ENCODE data around the gene CATSPERZ. TPM values are rescaled to one million over a fixed set of nuclear protein-coding genes. Genes with fewer than 3 reads are reported as not detected.

The CATSPERZ gene
- total and polyA plus RNA-seq, 2 of the 13 experiments (the other 11 are each of a cell fraction or from before 2014, with no cell fraction given): 0.22 to 0.48 TPM

- no peak for TF ChIP-seq HMG20A (CRISPR knock-in tag; IDR thresholded peaks at IDR 0.05; ENCODE audit: borderline replicate concordance)
- TF ChIP-seq TBP (CRISPR knock-in tag; IDR thresholded peaks at IDR 0.05): no peak
- no peak for TF ChIP-seq ZNF83 (CRISPR knock-in tag; IDR thresholded peaks at IDR 0.05; ENCODE audit: borderline replicate concordance)
- no peak for TF ChIP-seq ZNF777 (CRISPR knock-in tag; IDR thresholded peaks at IDR 0.05)
- no peak for TF ChIP-seq ATAD3A (CRISPR knock-in tag; IDR thresholded peaks at IDR 0.05)
- no peak for TF ChIP-seq MTF2 (CRISPR knock-in tag; IDR thresholded peaks at IDR 0.05; ENCODE audit: borderline replicate concordance)
- TF ChIP-seq EZH2 (conservative IDR thresholded peaks at IDR 0.05; ENCODE audit: low read depth, low read length): no peak
- no peak for TF ChIP-seq ZNF709 (CRISPR knock-in tag; IDR thresholded peaks at IDR 0.05)
- no peak for TF ChIP-seq NFE2L2 (IDR thresholded peaks at IDR 0.05; ENCODE audit: low read length)
- no peak for TF ChIP-seq ATF7-NPFF (CRISPR knock-in tag; IDR thresholded peaks at IDR 0.05; ENCODE audit: low read depth)
- peak; percentile 53; the same call in 1 of the 2 replicates for TF ChIP-seq MEIS1 (CRISPR knock-in tag; IDR thresholded peaks at IDR 0.05; ENCODE audit: borderline replicate concordance)
- no peak for TF ChIP-seq TAF15 (IDR thresholded peaks at IDR 0.05; ENCODE audit: low read depth, low read length, poor library complexity, severe bottlenecking)
- TF ChIP-seq ZNF672 (CRISPR knock-in tag; IDR thresholded peaks at IDR 0.05): no peak
- TF ChIP-seq ZSCAN29 (CRISPR knock-in tag; conservative IDR thresholded peaks at IDR 0.05): no peak
- TF ChIP-seq PPARG (CRISPR knock-in tag; conservative IDR thresholded peaks at IDR 0.05): no peak
- TF ChIP-seq ZMAT3 (CRISPR knock-in tag; conservative IDR thresholded peaks at IDR 0.05): no peak
- 0 out of 2 replicates have a peak, but pooled peaks have one; percentile 10 for TF ChIP-seq ZNF333 (CRISPR knock-in tag; IDR thresholded peaks at IDR 0.05; ENCODE audit: borderline replicate concordance)
- no peak for TF ChIP-seq ZNF430 (CRISPR knock-in tag; IDR thresholded peaks at IDR 0.05)
- 0 out of 2 replicates have a peak, but pooled peaks have one; percentile 40 for TF ChIP-seq ZNF747 (CRISPR knock-in tag; IDR thresholded peaks at IDR 0.05; ENCODE audit: borderline replicate concordance)
- TF ChIP-seq MED1 (CRISPR knock-in tag; IDR thresholded peaks at IDR 0.05): no peak
- TF ChIP-seq ZNF510 (CRISPR knock-in tag; IDR thresholded peaks at IDR 0.05; ENCODE audit: low read depth): no peak
- TF ChIP-seq, protein P1, sequence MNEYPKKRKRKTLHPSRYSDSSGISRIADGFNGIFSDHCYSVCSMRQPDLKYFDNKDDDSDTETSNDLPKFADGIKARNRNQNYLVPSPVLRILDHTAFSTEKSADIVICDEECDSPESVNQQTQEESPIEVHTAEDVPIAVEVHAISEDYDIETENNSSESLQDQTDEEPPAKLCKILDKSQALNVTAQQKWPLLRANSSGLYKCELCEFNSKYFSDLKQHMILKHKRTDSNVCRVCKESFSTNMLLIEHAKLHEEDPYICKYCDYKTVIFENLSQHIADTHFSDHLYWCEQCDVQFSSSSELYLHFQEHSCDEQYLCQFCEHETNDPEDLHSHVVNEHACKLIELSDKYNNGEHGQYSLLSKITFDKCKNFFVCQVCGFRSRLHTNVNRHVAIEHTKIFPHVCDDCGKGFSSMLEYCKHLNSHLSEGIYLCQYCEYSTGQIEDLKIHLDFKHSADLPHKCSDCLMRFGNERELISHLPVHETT (CRISPR knock-in tag; conservative IDR thresholded peaks at IDR 0.05): no peak
- TF ChIP-seq, protein P2, sequence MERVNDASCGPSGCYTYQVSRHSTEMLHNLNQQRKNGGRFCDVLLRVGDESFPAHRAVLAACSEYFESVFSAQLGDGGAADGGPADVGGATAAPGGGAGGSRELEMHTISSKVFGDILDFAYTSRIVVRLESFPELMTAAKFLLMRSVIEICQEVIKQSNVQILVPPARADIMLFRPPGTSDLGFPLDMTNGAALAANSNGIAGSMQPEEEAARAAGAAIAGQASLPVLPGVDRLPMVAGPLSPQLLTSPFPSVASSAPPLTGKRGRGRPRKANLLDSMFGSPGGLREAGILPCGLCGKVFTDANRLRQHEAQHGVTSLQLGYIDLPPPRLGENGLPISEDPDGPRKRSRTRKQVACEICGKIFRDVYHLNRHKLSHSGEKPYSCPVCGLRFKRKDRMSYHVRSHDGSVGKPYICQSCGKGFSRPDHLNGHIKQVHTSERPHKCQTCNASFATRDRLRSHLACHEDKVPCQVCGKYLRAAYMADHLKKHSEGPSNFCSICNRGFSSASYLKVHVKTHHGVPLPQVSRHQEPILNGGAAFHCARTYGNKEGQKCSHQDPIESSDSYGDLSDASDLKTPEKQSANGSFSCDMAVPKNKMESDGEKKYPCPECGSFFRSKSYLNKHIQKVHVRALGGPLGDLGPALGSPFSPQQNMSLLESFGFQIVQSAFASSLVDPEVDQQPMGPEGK (CRISPR knock-in tag; IDR thresholded peaks at IDR 0.05): no peak
- TF ChIP-seq ISX (CRISPR knock-in tag; conservative IDR thresholded peaks at IDR 0.05): no peak
- no peak for TF ChIP-seq LCORL (IDR thresholded peaks at IDR 0.05)
- no peak for TF ChIP-seq LCORL (CRISPR knock-in tag; IDR thresholded peaks at IDR 0.05)
- no peak for TF ChIP-seq HOXA7 (CRISPR knock-in tag; IDR thresholded peaks at IDR 0.05)
- TF ChIP-seq ZC3H4 (CRISPR knock-in tag; IDR thresholded peaks at IDR 0.05; ENCODE audit: borderline replicate concordance): no peak
These were observed 47.9 kb upstream of the CATSPERZ start (continued) for GRCh38 chr11:64252003-64252872.

All from HepG2 (cell line).